COLO829 (cell line): Measurements from ENCODE around the gene FAM120C.

Source experiments
- DNase-seq: peaks from one replicate; pipeline ENCODE4 v3.0.0; 2012; ENCODE audit warnings: low spot score

FAM120C gene

GRCh38 chrX:54182864-54183613 lies at the start of gene FAM120C:
Gene FAM120C (minus strand): TSS chrX:54183254. CDS start chrX:54183198, 56 bp downstream.
- DNase-seq = peak; percentile 90

- DNase-seq = no peak
Measured at GRCh38 chrX:54230435-54231148, 47.5 kb upstream of the FAM120C start.

- DNase-seq = no peak
Measured at GRCh38 chrX:54223581-54223980, 40.5 kb upstream of the FAM120C start.

DNA sequence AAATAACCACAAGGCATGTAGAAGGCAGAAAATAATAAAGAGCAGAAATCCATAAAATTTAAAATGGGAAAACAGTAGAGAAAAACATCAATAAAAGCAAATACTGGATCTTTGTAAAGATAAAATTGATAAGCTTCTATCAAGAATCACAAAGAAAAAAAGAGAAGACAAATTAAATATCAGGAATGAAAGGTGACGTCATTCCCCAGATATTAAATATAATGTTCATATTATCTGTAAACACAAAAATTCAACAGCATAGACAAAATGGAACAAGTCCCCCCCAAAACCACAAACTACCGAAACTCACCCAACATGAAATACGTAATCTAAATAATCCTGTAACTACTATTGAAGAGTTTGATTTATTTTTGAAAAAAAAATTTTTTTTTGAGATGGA lies 30.5 kb upstream of the FAM120C start:
- DNase-seq = no peak

DNA sequence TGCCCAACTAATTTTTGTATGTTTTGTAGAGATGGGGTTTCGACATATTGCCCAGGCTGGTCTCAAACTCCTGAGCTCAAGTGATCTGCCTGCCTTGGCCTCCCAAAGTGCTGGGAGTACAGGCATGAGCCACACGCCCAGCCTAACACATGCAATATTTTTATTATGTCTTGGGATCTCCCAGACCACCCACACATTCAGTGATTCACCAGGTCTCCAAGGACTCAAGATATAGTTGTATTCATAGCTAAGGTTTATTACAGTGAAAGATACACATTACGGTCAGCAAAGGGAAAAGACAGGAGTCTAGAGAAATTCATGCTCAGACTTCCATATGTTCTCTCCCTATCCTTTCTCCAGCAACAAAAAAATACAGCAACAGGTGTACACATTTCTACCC lies 25.5 kb upstream of the FAM120C start:
- DNase-seq = peak; percentile 26

DNA sequence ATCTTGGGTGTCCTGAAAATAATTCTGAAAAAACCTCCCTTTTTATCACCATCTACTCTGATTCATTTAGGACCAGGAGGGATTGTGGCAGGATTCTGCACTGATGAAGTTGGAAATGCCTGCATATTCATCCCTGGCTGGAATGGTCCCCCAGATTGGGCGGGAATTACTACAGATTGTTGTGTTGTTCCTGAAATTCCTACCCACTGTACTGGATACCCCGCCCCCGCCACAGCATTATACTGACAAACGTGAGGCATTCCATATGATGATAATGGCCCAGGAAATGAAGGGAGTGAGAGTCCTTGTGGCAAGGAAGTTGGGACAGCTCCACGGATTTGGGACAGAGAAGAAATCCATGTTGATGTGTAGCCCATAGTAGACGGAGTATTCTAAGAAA lies 15.2 kb upstream of the FAM120C start:
- no peak for DNase-seq

- DNase-seq = no peak
Measured at GRCh38 chrX:54194982-54195588, 12.0 kb upstream of the FAM120C start.

DNA sequence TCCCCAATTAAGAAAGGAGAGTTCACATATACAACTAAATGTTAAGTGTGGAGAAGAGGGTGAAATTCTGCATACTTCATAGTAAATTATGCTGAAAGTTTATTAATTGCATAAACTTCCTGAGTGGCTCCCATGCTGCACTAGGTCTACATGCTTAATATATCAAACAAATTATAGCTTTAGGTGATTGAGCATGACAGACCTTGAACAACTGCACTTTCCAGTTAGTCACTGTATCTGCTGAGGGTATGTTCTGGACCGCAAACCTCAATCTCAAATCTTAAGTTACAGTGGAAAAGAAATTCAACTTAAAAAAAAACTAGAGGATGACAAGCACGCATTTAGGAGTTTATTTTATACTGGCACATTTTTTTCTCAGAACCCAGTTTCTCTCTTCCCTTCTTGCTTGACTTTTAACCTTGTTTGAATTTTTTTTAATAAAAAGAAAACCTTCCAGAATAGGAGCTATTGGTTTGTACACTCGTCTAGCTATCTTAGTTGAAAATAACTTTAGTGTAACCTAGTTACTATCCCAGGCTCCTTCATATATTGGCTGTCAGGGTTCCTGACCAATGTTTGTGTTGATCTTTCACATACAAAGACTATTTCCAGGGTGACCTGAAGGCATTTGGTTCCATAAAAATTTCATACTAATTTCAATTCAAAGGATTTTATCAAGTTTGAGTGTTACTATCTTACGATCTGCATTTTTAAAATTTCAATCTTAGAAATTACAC lies 10.2 kb upstream of the FAM120C start:
- DNase-seq = no peak

DNA sequence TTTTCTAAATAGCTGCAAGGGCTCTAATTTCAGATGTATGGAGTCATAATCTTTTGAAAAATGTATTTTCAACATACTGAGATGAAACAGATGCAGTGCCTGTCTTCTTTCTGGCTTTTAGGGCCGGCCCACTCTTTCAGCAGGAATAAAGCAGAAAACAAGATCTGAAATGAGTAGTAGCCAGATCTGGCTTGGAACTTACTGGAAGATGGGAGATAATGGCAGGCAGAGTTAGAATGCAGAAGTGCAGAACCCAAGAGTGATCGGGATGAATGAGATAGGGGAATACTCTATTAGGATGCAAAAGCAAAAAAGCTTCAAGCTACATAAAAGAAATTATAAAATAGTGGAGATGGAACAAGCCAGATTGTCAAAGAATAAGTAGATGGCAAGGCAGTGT lies 1.4 kb upstream of the FAM120C start:
- DNase-seq = no peak

DNA sequence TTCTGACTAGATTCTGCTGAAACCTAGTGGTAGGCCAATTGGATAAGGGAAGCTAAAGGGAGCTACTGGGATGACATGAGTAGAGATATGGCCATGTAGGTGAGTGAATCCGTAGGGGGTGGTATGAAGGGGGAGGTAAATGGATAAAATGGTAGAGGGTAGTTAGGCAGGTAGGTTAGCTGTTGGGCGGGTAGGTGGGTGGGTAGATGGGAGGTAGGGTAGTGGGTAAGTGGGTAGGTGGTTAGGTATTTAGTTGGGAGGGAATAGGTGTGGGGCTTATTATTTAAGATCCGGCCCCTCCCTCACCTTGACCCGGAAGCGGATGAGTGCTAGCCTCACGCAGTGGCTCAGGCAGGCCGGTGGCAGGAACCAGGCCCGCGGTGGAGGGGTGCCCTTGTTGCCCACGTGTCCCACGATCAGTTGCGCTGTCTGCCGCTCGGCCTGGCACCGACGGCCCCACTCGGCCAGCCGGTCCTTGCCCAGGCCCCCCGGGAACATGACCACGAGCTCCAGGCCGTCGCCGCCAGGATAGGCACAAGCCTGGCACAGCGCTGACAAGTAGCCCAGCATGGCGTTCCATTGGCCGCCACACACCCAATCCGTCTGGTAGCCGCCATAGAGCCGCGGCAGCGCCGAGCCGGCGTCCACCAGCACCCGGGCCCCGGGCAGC lies 725 bp downstream of the FAM120C start:
- peak; percentile 11 for DNase-seq

GRCh38 chrX:54181202-54181953 lies 1.7 kb downstream of the FAM120C start:
- no peak for DNase-seq

DNA sequence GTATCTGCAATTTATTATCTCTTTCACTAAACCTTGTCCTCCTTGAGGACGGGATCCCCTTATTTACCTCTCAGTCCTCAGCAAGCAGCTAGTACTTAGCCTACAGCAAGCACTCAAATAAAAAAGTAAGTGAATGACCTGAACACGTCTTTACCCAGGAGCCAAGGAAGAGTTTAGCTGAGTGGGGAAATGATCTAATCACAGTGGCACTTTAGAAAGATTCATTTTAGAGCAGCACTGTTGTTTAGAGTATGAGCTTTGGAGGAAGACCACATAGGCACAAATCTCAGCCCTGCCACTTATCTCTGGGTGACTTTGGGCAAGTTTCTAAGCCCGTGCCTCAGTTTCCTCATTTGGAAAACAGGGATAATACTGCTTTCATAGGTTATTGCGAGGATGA lies 2.7 kb downstream of the FAM120C start:
- DNase-seq = no peak

- peak; percentile 70 for DNase-seq
Measured at GRCh38 chrX:54178100-54178940, 4.7 kb downstream of the FAM120C start.

- no peak for DNase-seq
Measured at GRCh38 chrX:54177306-54177705, 5.7 kb downstream of the FAM120C start.

- no peak for DNase-seq
Measured at GRCh38 chrX:54173791-54174190, 9.3 kb downstream of the FAM120C start.

DNA sequence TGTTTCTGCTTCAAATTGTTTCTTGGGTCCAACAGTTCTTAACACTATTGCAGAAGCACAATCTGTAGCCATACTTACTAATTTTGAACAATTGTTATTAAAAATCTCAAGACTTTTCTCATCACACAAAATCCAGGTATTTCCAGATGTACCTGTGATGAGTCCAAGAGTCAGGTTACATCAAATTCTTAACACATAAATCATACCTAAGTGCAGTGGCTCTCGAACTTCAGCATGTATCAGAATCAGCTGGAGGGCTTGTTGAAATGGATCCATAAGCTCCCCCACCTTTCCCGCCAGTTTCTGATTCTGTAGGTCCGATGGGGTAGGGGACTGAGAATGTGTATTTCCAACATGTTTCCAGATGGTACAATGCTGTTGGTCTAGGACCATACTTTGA lies 10.6 kb downstream of the FAM120C start:
- DNase-seq = no peak

DNA sequence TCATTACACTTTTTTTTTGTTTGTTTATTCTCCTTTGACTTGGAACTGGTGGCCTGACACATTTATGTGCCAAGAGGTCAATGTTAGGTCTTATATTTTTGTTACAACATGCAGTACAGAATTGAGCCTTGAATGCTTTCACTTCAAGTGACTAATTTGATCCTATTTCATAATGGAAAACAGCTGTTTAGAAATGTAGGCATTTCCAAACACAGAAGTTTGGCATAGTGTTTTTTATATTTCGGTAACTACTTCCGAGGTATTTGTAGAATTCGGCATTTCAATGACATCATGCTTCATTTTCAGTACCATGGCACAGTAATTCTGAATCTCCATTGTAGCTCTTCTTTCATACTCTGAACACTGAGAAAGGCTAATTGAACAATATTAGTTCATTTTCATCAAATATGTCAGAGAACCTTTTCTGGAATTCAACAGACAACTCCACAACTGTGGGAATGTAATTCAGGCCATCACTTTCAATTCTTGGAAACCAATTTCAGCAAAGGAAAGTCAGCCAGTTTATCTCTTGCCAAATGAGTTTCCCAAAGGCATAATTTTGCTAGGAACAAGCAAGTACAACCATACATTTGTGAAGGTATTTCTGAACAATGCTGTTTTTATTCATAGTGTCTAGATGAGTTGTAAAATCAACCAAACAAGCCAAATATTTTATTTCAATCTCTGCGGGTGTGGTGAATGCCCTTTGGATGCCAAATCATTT lies 11.4 kb downstream of the FAM120C start:
- no peak for DNase-seq

GRCh38 chrX:54171091-54171490 lies 12.0 kb downstream of the FAM120C start:
- no peak for DNase-seq

DNA sequence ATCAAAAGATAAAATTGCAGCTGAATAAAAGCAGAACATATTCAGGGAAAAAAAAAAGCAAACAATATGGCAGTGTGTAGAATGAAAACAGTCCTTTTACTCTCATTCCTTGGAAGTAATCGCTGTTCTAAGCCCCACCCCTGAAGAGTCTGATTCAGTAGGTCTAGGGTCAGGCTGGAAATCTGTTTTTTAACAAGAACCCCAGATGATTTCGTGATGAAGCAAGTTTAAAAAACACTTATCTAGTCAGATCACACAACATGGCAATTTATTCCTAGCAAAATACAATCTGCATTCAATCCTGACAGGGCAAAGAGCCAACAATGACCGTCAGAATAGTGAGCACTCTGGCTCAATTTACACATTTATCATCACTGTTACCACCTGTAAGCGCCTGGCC lies 16.1 kb downstream of the FAM120C start:
- DNase-seq = no peak

DNA sequence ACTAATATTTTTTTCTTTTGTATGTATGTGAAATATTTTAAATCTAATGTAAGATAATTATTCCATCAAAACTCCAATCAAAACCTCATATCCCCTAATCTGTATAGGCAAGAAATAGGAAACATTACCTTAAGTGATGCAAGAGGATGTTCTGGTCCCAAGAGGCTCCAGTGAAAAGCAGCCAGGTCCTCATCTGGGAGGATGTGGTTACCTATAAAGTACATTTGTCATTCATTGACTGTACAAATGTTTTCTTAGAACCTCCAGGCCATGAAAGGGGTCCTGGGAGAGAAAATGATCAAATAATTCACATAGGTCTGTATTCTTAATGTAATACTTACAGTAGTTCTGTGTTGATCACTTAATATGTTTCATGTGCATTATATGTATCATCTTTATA lies 25.5 kb downstream of the FAM120C start:
- no peak for DNase-seq
